ENCODE measurements around the gene WT1. TPM values are rescaled to one million over a fixed set of nuclear protein-coding genes. Genes with fewer than 3 reads are reported as not detected.

Gene WT1
- total RNA-seq, 1 donor from 2014 or later, result not detected

- Mint-ChIP-seq H3K9me3 (no peaks in the 10 kb centered on the region), H3K27ac (no peak overlapping the region), H3K4me1 (ENCODE audit: low read depth) (peaks cover 15% of the 10 kb centered on the region), H3K36me3 (ENCODE audit: low read depth) (peaks cover 5% of the 10 kb centered on the region), H3K27me3 (ENCODE audit: low read depth) (peaks cover 81% of the 10 kb centered on the region), H3K4me3 (ENCODE audit: low read depth) (no peak overlapping the region)
- intact Hi-C loops (cut with micrococcal nuclease), result no loop called here
- DNase-seq (ENCODE audit: low spot score), result no peak
Observed at GRCh38 chr11:32426819-32427615, 8.3 kb downstream of the WT1 start.

GRCh38 chr11:32426192-32426591, 9.1 kb downstream of the WT1 start:
- H3K27me3 Mint-ChIP-seq (ENCODE audit: low read depth), result peaks cover 76% of the 10 kb centered on the region
- H3K9me3 Mint-ChIP-seq, result no peaks in the 10 kb centered on the region
- DNase-seq (ENCODE audit: low spot score), result no peak
- intact Hi-C loops (cut with micrococcal nuclease), result no loop called here
- peaks cover 3% of the 10 kb centered on the region for H3K36me3 Mint-ChIP-seq (ENCODE audit: low read depth)
- peaks cover 23% of the 10 kb centered on the region for H3K4me1 Mint-ChIP-seq (ENCODE audit: low read depth)
- H3K27ac Mint-ChIP-seq, result no peak overlapping the region
- no peak overlapping the region for H3K4me3 Mint-ChIP-seq (ENCODE audit: low read depth)

GRCh38 chr11:32425761-32426160, 9.6 kb downstream of the WT1 start:
- Mint-ChIP-seq H3K9me3 (no peaks in the 10 kb centered on the region), H3K36me3 (ENCODE audit: low read depth) (peaks cover 3% of the 10 kb centered on the region), H3K27me3 (ENCODE audit: low read depth) (peaks cover 72% of the 10 kb centered on the region), H3K4me3 (ENCODE audit: low read depth) (no peak overlapping the region), H3K27ac (no peak overlapping the region), H3K4me1 (ENCODE audit: low read depth) (peaks cover 27% of the 10 kb centered on the region)
- intact Hi-C loops (cut with micrococcal nuclease), result no loop called here
- DNase-seq (ENCODE audit: low spot score), result no peak

GRCh38 chr11:32422545-32422944, 12.8 kb downstream of the WT1 start:
- H3K4me1 Mint-ChIP-seq (ENCODE audit: low read depth), result peaks cover 38% of the 10 kb centered on the region
- no peaks in the 10 kb centered on the region for H3K9me3 Mint-ChIP-seq
- H3K36me3 Mint-ChIP-seq (ENCODE audit: low read depth), result no peaks in the 10 kb centered on the region
- H3K4me3 Mint-ChIP-seq (ENCODE audit: low read depth), result no peak overlapping the region
- no peak overlapping the region for H3K27ac Mint-ChIP-seq
- no peak for DNase-seq (ENCODE audit: low spot score)
- intact Hi-C loops (cut with micrococcal nuclease), result loop anchor here (5.0 kb wide), 3 partner anchors 45 to 165 kb away; no protein-coding TSS in a partner anchor
- H3K27me3 Mint-ChIP-seq (ENCODE audit: low read depth), result peaks cover 59% of the 10 kb centered on the region

GRCh38 chr11:32421992-32422391, 13.3 kb downstream of the WT1 start:
- H3K36me3 Mint-ChIP-seq (ENCODE audit: low read depth), result no peaks in the 10 kb centered on the region
- intact Hi-C loops (cut with micrococcal nuclease), result loop anchor here (5.0 kb wide), 3 partner anchors 45 to 165 kb away; no protein-coding TSS in a partner anchor
- peaks cover 37% of the 10 kb centered on the region for H3K4me1 Mint-ChIP-seq (ENCODE audit: low read depth)
- peaks cover 59% of the 10 kb centered on the region for H3K27me3 Mint-ChIP-seq (ENCODE audit: low read depth)
- DNase-seq (ENCODE audit: low spot score), result no peak
- no peak overlapping the region for H3K4me3 Mint-ChIP-seq (ENCODE audit: low read depth)
- no peak overlapping the region for H3K27ac Mint-ChIP-seq
- H3K9me3 Mint-ChIP-seq, result no peaks in the 10 kb centered on the region

- intact Hi-C loops (cut with micrococcal nuclease), result loop anchor here (5.0 kb wide), 3 partner anchors 44 to 166 kb away; no protein-coding TSS in a partner anchor
- Mint-ChIP-seq H3K4me1 (ENCODE audit: low read depth) (peaks cover 37% of the 10 kb centered on the region), H3K36me3 (ENCODE audit: low read depth) (no peaks in the 10 kb centered on the region), H3K9me3 (no peaks in the 10 kb centered on the region), H3K27me3 (ENCODE audit: low read depth) (peaks cover 59% of the 10 kb centered on the region), H3K27ac (peak overlapping the region; percentile 54), H3K4me3 (ENCODE audit: low read depth) (peak overlapping the region; percentile 54)
- peak; percentile 63 for DNase-seq (ENCODE audit: low spot score)
Observed at GRCh38 chr11:32420937-32421901, 14.1 kb downstream of the WT1 start.

- H3K27ac Mint-ChIP-seq, result no peak overlapping the region
- intact Hi-C loops (cut with micrococcal nuclease), result loop anchor here (5.0 kb wide), 3 partner anchors 43 to 167 kb away; no protein-coding TSS in a partner anchor
- peaks cover 37% of the 10 kb centered on the region for H3K4me1 Mint-ChIP-seq (ENCODE audit: low read depth)
- peaks cover 57% of the 10 kb centered on the region for H3K27me3 Mint-ChIP-seq (ENCODE audit: low read depth)
- H3K9me3 Mint-ChIP-seq, result no peaks in the 10 kb centered on the region
- no peak for DNase-seq (ENCODE audit: low spot score)
- H3K4me3 Mint-ChIP-seq (ENCODE audit: low read depth), result no peak overlapping the region
- H3K36me3 Mint-ChIP-seq (ENCODE audit: low read depth), result no peaks in the 10 kb centered on the region
Observed at GRCh38 chr11:32420139-32420538, 15.2 kb downstream of the WT1 start.

- Mint-ChIP-seq H3K4me1 (ENCODE audit: low read depth) (peaks cover 33% of the 10 kb centered on the region), H3K27me3 (ENCODE audit: low read depth) (peaks cover 52% of the 10 kb centered on the region), H3K27ac (no peak overlapping the region), H3K36me3 (ENCODE audit: low read depth) (no peaks in the 10 kb centered on the region), H3K4me3 (ENCODE audit: low read depth) (no peak overlapping the region), H3K9me3 (no peaks in the 10 kb centered on the region)
- DNase-seq (ENCODE audit: low spot score), result no peak
- intact Hi-C loops (cut with micrococcal nuclease), result no loop called here
Observed at GRCh38 chr11:32418836-32419235, 16.5 kb downstream of the WT1 start.

- Mint-ChIP-seq H3K4me1 (ENCODE audit: low read depth) (peaks cover 33% of the 10 kb centered on the region), H3K4me3 (ENCODE audit: low read depth) (no peak overlapping the region), H3K27me3 (ENCODE audit: low read depth) (peaks cover 57% of the 10 kb centered on the region), H3K27ac (no peak overlapping the region), H3K9me3 (no peaks in the 10 kb centered on the region), H3K36me3 (ENCODE audit: low read depth) (no peaks in the 10 kb centered on the region)
- no peak for DNase-seq (ENCODE audit: low spot score)
- intact Hi-C loops (cut with micrococcal nuclease), result no loop called here
Observed at GRCh38 chr11:32417806-32418205, 17.5 kb downstream of the WT1 start.

- peaks cover 19% of the 10 kb centered on the region for H3K4me1 Mint-ChIP-seq (ENCODE audit: low read depth)
- intact Hi-C loops (cut with micrococcal nuclease), result no loop called here
- no peaks in the 10 kb centered on the region for H3K9me3 Mint-ChIP-seq
- no peak for DNase-seq (ENCODE audit: low spot score)
- peaks cover 62% of the 10 kb centered on the region for H3K27me3 Mint-ChIP-seq (ENCODE audit: low read depth)
- no peaks in the 10 kb centered on the region for H3K36me3 Mint-ChIP-seq (ENCODE audit: low read depth)
- no peak overlapping the region for H3K27ac Mint-ChIP-seq
- no peak overlapping the region for H3K4me3 Mint-ChIP-seq (ENCODE audit: low read depth)
Observed at GRCh38 chr11:32416301-32416700, 19.0 kb downstream of the WT1 start.

- intact Hi-C loops (cut with micrococcal nuclease), result no loop called here
- no peak overlapping the region for H3K27ac Mint-ChIP-seq
- H3K36me3 Mint-ChIP-seq (ENCODE audit: low read depth), result no peaks in the 10 kb centered on the region
- no peak overlapping the region for H3K4me3 Mint-ChIP-seq (ENCODE audit: low read depth)
- peaks cover 74% of the 10 kb centered on the region for H3K27me3 Mint-ChIP-seq (ENCODE audit: low read depth)
- no peak for DNase-seq (ENCODE audit: low spot score)
- no peaks in the 10 kb centered on the region for H3K9me3 Mint-ChIP-seq
- peaks cover 11% of the 10 kb centered on the region for H3K4me1 Mint-ChIP-seq (ENCODE audit: low read depth)
Observed at GRCh38 chr11:32414925-32415324, 20.4 kb downstream of the WT1 start.

GRCh38 chr11:32411942-32412615, 23.3 kb downstream of the WT1 start:
- H3K4me3 Mint-ChIP-seq (ENCODE audit: low read depth), result no peak overlapping the region
- no peak for DNase-seq (ENCODE audit: low spot score)
- intact Hi-C loops (cut with micrococcal nuclease), result no loop called here
- no peaks in the 10 kb centered on the region for H3K4me1 Mint-ChIP-seq (ENCODE audit: low read depth)
- no peaks in the 10 kb centered on the region for H3K36me3 Mint-ChIP-seq (ENCODE audit: low read depth)
- no peaks in the 10 kb centered on the region for H3K9me3 Mint-ChIP-seq
- H3K27me3 Mint-ChIP-seq (ENCODE audit: low read depth), result peaks cover 62% of the 10 kb centered on the region
- H3K27ac Mint-ChIP-seq, result no peak overlapping the region

Measured in activated T-helper 2 cell treated with anti-CD3 and anti-CD28 coated beads, Interferon-gamma antibody, Interleukin-2, Interleukin-4, amounts not matched to agents 10 μg/mL and 5 μg/mL and 100 μg/mL, durations not matched to agents 14 hours and 24 hours and 36 hours (primary cell).